Measurements from ENCODE around the gene LPCAT2.

GRCh38 chr16:55515111-55515510 is 6.2 kb downstream of the LPCAT2 start:
- no peak for TF ChIP-seq CTCF (IDR thresholded peaks at IDR 0.05; ENCODE audit: control extremely low read depth in 1 of 3, insufficient read depth in 1 of 3, low read depth in 1 of 3, low read length in 3 of 3)
- TF ChIP-seq POLR2A (IDR thresholded peaks at IDR 0.05; ENCODE audit: control extremely low read depth in 1 of 2, low read depth in 2 of 2, low read length in 2 of 2), result no peak
- no peak for TF ChIP-seq CBX8 (IDR thresholded peaks at IDR 0.05; ENCODE audit: borderline replicate concordance, low read depth, low read length)
- TF ChIP-seq RNF2 (IDR thresholded peaks at IDR 0.05; ENCODE audit: borderline replicate concordance, low read depth, low read length, missing control alignments, poor library complexity, severe bottlenecking), result no peak
- no peak for TF ChIP-seq E2F6 (IDR thresholded peaks at IDR 0.05)
- TF ChIP-seq POLR2AphosphoS5 (IDR thresholded peaks at IDR 0.05; ENCODE audit: low read depth, low read length), result no peak
- TF ChIP-seq CHD2 (IDR thresholded peaks at IDR 0.05; ENCODE audit: low read length), result no peak
- no peak for TF ChIP-seq JUND (IDR thresholded peaks at IDR 0.05; ENCODE audit: low read length)
- no peak for TF ChIP-seq HDAC6 (IDR thresholded peaks at IDR 0.05; ENCODE audit: low read depth, low read length)
- TF ChIP-seq RFX5 (IDR thresholded peaks at IDR 0.05; ENCODE audit: borderline replicate concordance, low read depth, low read length), result no peak
- TF ChIP-seq CHD1 (IDR thresholded peaks at IDR 0.05; ENCODE audit: low read depth, low read length), result no peak
